AG10803 (cell line): ENCODE measurements around the gene PHACTR1.

Source experiments
- DNase-seq: peaks from one replicate; pipeline ENCODE4 v3.0.0; 2010; ENCODE audit warnings: low read depth
- H3K4me3 ChIP-seq: 2 replicates; pipeline ENCODE4 v1.5.1; 2011; ENCODE audit warnings: mild to moderate bottlenecking, low read length, control low read depth
- TF ChIP-seq, protein P1 (sequence below): conservative IDR thresholded peaks from 2 replicates; pipeline ENCODE4 v1.5.1; 2011; ENCODE audit warnings: mild to moderate bottlenecking, low read length, control low read depth, inconsistent platforms

Gene PHACTR1

GRCh38 chr6:12709116-12709515, 7.5 kb upstream of the PHACTR1 start:
- H3K4me3 ChIP-seq, result no peak overlapping the region
- TF ChIP-seq, protein P1, sequence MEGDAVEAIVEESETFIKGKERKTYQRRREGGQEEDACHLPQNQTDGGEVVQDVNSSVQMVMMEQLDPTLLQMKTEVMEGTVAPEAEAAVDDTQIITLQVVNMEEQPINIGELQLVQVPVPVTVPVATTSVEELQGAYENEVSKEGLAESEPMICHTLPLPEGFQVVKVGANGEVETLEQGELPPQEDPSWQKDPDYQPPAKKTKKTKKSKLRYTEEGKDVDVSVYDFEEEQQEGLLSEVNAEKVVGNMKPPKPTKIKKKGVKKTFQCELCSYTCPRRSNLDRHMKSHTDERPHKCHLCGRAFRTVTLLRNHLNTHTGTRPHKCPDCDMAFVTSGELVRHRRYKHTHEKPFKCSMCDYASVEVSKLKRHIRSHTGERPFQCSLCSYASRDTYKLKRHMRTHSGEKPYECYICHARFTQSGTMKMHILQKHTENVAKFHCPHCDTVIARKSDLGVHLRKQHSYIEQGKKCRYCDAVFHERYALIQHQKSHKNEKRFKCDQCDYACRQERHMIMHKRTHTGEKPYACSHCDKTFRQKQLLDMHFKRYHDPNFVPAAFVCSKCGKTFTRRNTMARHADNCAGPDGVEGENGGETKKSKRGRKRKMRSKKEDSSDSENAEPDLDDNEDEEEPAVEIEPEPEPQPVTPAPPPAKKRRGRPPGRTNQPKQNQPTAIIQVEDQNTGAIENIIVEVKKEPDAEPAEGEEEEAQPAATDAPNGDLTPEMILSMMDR, result no peak
- peak; percentile 95 for DNase-seq

GRCh38 chr6:12709556-12710232, 6.9 kb upstream of the PHACTR1 start:
- TF ChIP-seq, protein P1, result no peak
- H3K4me3 ChIP-seq, result no peak overlapping the region
- peak; percentile 93 for DNase-seq

- no peak overlapping the region for H3K4me3 ChIP-seq
- TF ChIP-seq, protein P1, result no peak
- DNase-seq, result peak; percentile 47
These were observed 5.6 kb upstream of the PHACTR1 start for GRCh38 chr6:12710921-12711320.

GRCh38 chr6:12714022-12714421, 2.5 kb upstream of the PHACTR1 start:
- no peak overlapping the region for H3K4me3 ChIP-seq
- TF ChIP-seq, protein P1, result no peak
- DNase-seq, result no peak

GRCh38 chr6:12715437-12715836, 1.1 kb upstream of the PHACTR1 start:
- TF ChIP-seq, protein P1, result no peak
- no peak overlapping the region for H3K4me3 ChIP-seq
- DNase-seq, result no peak

- TF ChIP-seq, protein P1, result no peak
- no peak overlapping the region for H3K4me3 ChIP-seq
- no peak for DNase-seq
These were observed 789 bp downstream of the PHACTR1 start for GRCh38 chr6:12717356-12717755.

DNA sequence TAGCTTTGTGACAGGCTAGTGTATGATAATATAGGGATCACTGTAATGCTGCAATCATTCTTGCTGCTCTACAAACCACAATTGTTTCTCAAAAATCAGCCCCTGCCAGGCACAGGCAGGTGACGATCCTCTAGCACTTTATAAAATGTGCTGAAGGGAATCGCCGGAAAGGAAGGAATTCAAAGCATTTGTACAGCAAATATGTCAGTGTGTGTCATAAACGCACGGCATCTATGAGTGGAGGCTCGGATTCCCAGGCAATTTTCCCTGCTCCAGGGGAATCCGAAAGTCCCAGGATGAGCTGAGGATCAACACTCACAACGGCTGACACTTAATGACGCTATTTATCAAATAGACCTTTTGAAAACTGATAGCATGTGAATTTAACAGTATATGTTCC, 1.4 kb downstream of the PHACTR1 start:
- H3K4me3 ChIP-seq, result peak overlapping the region; percentile 8
- TF ChIP-seq, protein P1, result no peak
- DNase-seq, result peak; percentile 89
